IPS-20b (cell line): ENCODE data around the gene RIN2.

Experiments
- H3K27ac ChIP-seq: one replicate; pipeline ENCODE4 v1.5.1; 2013; ENCODE audit warnings: low read length
- H3K27me3 ChIP-seq: 2 replicates; pipeline ENCODE4 v1.6.1; 2013; ENCODE audit warnings: mild to moderate bottlenecking, low read length, inconsistent platforms; ENCODE audit not compliant: insufficient read depth
- H3K36me3 ChIP-seq: 2 replicates; pipeline ENCODE4 v1.6.1; 2013; ENCODE audit warnings: low read depth, mild to moderate bottlenecking, inconsistent platforms, low read length, moderate library complexity; ENCODE audit not compliant: insufficient read depth
- H3K4me1 ChIP-seq: 2 replicates; pipeline ENCODE4 v1.6.1; 2013; ENCODE audit warnings: mild to moderate bottlenecking, control low read depth, inconsistent platforms, low read length, moderate library complexity; ENCODE audit not compliant: insufficient read depth
- H3K4me3 ChIP-seq: 2 replicates; pipeline ENCODE4 v1.5.1; 2013; ENCODE audit warnings: mild to moderate bottlenecking, low read length, inconsistent platforms
- H3K9ac ChIP-seq: 2 replicates; pipeline ENCODE4 v1.6.1; 2013; ENCODE audit warnings: low read depth, mild to moderate bottlenecking, inconsistent platforms, low read length, moderate library complexity
- H3K9me3 ChIP-seq: 2 replicates; pipeline ENCODE4 v1.6.1; 2013; ENCODE audit warnings: mild to moderate bottlenecking, low read depth, low read length, inconsistent platforms; ENCODE audit not compliant: insufficient read depth

The RIN2 gene

GRCh38 chr20:19779634-19780033 lies 21.6 kb downstream of the RIN2 start:
- H3K27me3 ChIP-seq = no peaks in the 10 kb centered on the region
- H3K27ac ChIP-seq = no peak overlapping the region
- H3K4me3 ChIP-seq = no peak overlapping the region
- no peak overlapping the region for H3K9ac ChIP-seq
- H3K36me3 ChIP-seq = no peaks in the 10 kb centered on the region
- H3K4me1 ChIP-seq = peaks cover 12% of the 10 kb centered on the region
- no peaks in the 10 kb centered on the region for H3K9me3 ChIP-seq

DNA sequence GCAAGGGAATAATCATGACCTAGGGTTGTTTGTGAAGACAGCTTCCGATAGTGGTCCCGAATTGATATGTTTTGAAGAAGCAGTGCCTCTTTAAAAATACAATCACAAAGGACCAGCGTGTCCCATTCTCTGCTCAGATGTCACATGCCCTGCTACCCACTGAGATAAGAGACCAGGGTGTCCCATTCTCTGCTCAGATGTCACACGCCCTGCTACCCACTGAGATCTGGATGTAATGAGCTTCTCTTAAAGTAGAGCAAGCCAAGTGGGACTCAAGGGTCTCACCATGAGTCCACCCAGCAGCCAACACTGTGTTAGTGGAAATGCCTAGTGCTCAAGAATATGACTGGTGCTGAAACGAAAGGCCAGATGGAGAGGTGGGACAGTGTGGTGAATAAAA lies 22.2 kb downstream of the RIN2 start:
- H3K27me3 ChIP-seq = no peaks in the 10 kb centered on the region
- H3K4me3 ChIP-seq = no peak overlapping the region
- no peaks in the 10 kb centered on the region for H3K36me3 ChIP-seq
- peaks cover 12% of the 10 kb centered on the region; the same call in 1 of the 2 replicates for H3K4me1 ChIP-seq
- no peak overlapping the region for H3K9ac ChIP-seq
- H3K27ac ChIP-seq = no peak overlapping the region
- H3K9me3 ChIP-seq = no peaks in the 10 kb centered on the region

- H3K27me3 ChIP-seq = no peaks in the 10 kb centered on the region
- H3K4me1 ChIP-seq = peaks cover 17% of the 10 kb centered on the region; the same call in 1 of the 2 replicates
- H3K27ac ChIP-seq = no peak overlapping the region
- no peaks in the 10 kb centered on the region for H3K9me3 ChIP-seq
- no peak overlapping the region for H3K9ac ChIP-seq
- no peak overlapping the region for H3K4me3 ChIP-seq
- H3K36me3 ChIP-seq = no peaks in the 10 kb centered on the region
Measured at GRCh38 chr20:19781235-19781634, 23.2 kb downstream of the RIN2 start.

- H3K4me1 ChIP-seq = peaks cover 11% of the 10 kb centered on the region; the same call in 1 of the 2 replicates
- no peak overlapping the region for H3K4me3 ChIP-seq
- H3K36me3 ChIP-seq = no peaks in the 10 kb centered on the region
- no peak overlapping the region for H3K9ac ChIP-seq
- no peak overlapping the region for H3K27ac ChIP-seq
- no peaks in the 10 kb centered on the region for H3K27me3 ChIP-seq
- no peaks in the 10 kb centered on the region for H3K9me3 ChIP-seq
Measured at GRCh38 chr20:19782669-19783068, 24.6 kb downstream of the RIN2 start.

- Histone ChIP-seq H3K4me3 (no peak overlapping the region), H3K27me3 (no peaks in the 10 kb centered on the region), H3K4me1 (peaks cover 7% of the 10 kb centered on the region; the same call in 1 of the 2 replicates), H3K36me3 (no peaks in the 10 kb centered on the region), H3K27ac (no peak overlapping the region), H3K9me3 (peaks cover 5% of the 10 kb centered on the region), H3K9ac (no peak overlapping the region)
Measured at GRCh38 chr20:19783966-19784401, 25.9 kb downstream of the RIN2 start.

GRCh38 chr20:19784511-19785172 lies 26.6 kb downstream of the RIN2 start:
- no peak overlapping the region for H3K9ac ChIP-seq
- H3K27ac ChIP-seq = no peak overlapping the region
- no peak overlapping the region for H3K4me3 ChIP-seq

DNA sequence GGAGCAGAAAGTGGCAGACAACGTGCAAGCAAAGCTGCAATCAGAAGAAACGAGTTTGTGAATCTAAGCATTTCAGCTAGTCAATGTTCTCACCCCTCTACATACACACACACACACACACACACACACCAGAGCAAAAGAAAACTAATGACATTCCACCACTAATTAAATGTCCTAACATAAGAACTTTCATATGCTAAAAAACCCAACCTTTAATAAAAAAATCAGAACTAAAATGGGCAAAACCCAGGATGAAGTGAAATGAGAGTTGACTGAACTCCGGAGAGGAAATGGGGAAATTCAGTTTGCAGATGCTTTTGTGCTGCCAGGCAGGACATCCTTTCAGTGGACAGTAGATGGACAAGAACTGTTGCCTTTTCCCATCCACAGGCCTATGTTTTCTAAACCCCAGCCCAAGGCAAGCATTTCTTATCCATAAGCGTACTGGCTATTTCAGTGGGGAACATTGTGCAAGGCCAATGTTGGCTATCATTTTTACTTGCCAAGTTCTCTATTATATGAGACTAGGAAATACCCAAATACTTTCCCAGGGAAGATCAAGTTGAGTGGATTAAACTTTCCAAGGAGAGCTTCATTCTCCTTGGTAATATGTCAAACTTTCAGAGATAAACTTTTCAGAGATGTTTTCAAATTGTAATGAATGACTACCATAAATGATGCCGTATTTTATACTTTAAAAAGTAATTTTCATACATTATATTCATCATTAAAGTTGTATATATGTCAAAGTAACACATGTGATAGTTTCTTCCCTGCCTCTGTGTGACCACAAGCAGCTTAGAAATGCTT lies 27.3 kb downstream of the RIN2 start:
- no peak overlapping the region for H3K27ac ChIP-seq
- no peak overlapping the region for H3K4me3 ChIP-seq
- H3K4me1 ChIP-seq = peaks cover 7% of the 10 kb centered on the region; the same call in 1 of the 2 replicates
- peaks cover 6% of the 10 kb centered on the region for H3K9me3 ChIP-seq
- H3K9ac ChIP-seq = no peak overlapping the region
- no peaks in the 10 kb centered on the region for H3K27me3 ChIP-seq
- H3K36me3 ChIP-seq = no peaks in the 10 kb centered on the region

More at GRCh38 chr20:19784511-19785172, 26.6 kb downstream of the RIN2 start:
- Histone ChIP-seq H3K27me3 (no peaks in the 10 kb centered on the region), H3K4me1 (peaks cover 7% of the 10 kb centered on the region; the same call in 1 of the 2 replicates), H3K36me3 (no peaks in the 10 kb centered on the region), H3K9me3 (peaks cover 6% of the 10 kb centered on the region)

DNA sequence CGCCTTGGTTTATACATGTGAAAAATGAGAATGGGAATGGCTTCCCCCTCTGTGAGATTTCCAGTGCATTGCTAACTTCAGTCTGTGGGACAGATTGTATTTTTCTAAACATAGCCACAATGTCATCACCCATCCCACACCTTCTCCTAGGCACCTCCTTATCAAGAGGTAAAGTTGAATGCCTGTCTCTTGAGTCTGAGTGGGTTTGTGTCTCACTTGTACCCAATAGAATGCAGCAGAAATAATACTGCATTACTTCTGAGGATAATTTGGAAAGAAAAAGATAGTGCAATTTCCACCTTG lies 27.9 kb downstream of the RIN2 start:
- no peak overlapping the region for H3K9ac ChIP-seq
- H3K27me3 ChIP-seq = no peaks in the 10 kb centered on the region
- H3K4me3 ChIP-seq = no peak overlapping the region
- H3K27ac ChIP-seq = no peak overlapping the region
- peaks cover 6% of the 10 kb centered on the region for H3K9me3 ChIP-seq
- H3K4me1 ChIP-seq = peaks cover 7% of the 10 kb centered on the region; the same call in 1 of the 2 replicates
- no peaks in the 10 kb centered on the region for H3K36me3 ChIP-seq

DNA sequence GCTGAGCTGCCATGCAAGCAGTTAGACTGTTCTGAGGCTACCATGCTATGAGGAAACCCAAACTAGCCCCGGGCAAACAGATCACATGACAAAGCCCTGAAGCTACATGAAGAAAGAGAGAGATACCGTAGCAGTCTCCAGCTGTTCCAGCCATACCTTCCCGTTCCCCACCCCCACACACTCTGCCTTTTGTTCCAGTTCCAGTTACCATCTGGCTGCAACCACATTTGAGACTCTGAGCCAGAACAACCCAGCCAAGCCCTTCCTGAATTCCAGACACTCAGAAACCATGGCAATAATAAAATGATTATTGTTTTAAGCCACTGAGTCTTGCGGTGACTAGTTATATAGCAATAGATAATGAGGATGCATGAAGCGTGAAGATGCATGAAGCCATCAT lies 28.3 kb downstream of the RIN2 start:
- H3K4me3 ChIP-seq = no peak overlapping the region
- no peak overlapping the region for H3K9ac ChIP-seq
- H3K36me3 ChIP-seq = no peaks in the 10 kb centered on the region
- peaks cover 7% of the 10 kb centered on the region; the same call in 1 of the 2 replicates for H3K4me1 ChIP-seq
- peaks cover 6% of the 10 kb centered on the region for H3K9me3 ChIP-seq
- no peaks in the 10 kb centered on the region for H3K27me3 ChIP-seq
- H3K27ac ChIP-seq = no peak overlapping the region

DNA sequence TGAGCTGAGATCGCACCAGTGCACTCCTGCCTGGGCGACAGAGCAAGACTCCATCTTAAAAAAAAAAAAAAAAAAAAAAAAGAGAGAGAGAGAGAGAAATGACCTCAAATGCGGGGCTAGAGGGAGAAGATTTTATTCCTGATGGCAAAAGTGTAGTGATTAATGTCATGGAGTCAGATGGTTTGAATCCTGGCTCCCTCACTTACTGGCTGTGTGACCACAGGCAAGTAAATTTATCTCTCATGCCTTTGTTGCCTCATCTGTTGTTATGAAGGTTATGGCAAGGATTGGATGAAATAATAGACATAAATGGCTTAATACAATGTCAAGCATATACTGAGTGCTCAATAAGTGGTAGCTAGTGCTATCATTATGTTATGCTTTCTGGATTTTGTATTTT lies 29.3 kb downstream of the RIN2 start:
- H3K4me1 ChIP-seq = peaks cover 7% of the 10 kb centered on the region; the same call in 1 of the 2 replicates
- no peaks in the 10 kb centered on the region for H3K36me3 ChIP-seq
- H3K4me3 ChIP-seq = no peak overlapping the region
- no peak overlapping the region for H3K27ac ChIP-seq
- no peak overlapping the region for H3K9ac ChIP-seq
- peaks cover 6% of the 10 kb centered on the region for H3K9me3 ChIP-seq
- H3K27me3 ChIP-seq = no peaks in the 10 kb centered on the region

DNA sequence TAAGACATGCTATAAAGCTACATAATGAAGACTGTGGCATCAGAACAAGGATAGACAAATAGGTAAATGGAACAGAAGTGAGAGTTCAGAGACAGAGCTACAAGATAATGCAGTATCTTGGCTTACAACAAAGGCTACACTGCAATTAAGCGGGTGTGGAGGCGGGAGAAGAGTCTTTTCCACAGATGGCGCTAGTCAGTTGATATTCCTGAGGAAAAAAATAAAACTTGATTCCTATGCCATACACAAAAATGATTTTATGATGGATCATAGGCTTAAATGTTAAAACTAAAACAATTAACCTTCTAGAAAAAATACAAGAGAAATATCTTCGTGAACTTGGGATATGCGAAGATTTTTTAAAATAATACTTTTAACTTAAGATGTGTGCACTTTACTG lies 31.0 kb downstream of the RIN2 start:
- H3K4me1 ChIP-seq = peaks cover 7% of the 10 kb centered on the region; the same call in 1 of the 2 replicates
- H3K36me3 ChIP-seq = no peaks in the 10 kb centered on the region
- H3K27ac ChIP-seq = no peak overlapping the region
- peaks cover 6% of the 10 kb centered on the region for H3K9me3 ChIP-seq
- H3K9ac ChIP-seq = no peak overlapping the region
- H3K4me3 ChIP-seq = no peak overlapping the region
- no peaks in the 10 kb centered on the region for H3K27me3 ChIP-seq

GRCh38 chr20:19789446-19789845 lies 31.4 kb downstream of the RIN2 start:
- no peaks in the 10 kb centered on the region for H3K36me3 ChIP-seq
- H3K9me3 ChIP-seq = peaks cover 6% of the 10 kb centered on the region
- no peak overlapping the region for H3K27ac ChIP-seq
- H3K4me3 ChIP-seq = no peak overlapping the region
- peaks cover 7% of the 10 kb centered on the region; the same call in 1 of the 2 replicates for H3K4me1 ChIP-seq
- H3K9ac ChIP-seq = no peak overlapping the region
- H3K27me3 ChIP-seq = no peaks in the 10 kb centered on the region
